ENCODE data around the gene CERK. TPM values are rescaled to one million over a fixed set of nuclear protein-coding genes. Genes with fewer than 3 reads are reported as not detected.

Gene CERK
- total and polyA plus RNA-seq, 9 of the 15 experiments (the other 6 are each of a cell fraction or from before 2014, with no cell fraction given): 1.1 to 14.9 (median 8.7) TPM

GRCh38 chr22:46762238-46763050, 24.4 kb upstream of the CERK start, which contains the start of gene TBC1D22A (continued):
- peak; percentile 88; the same call in 1 of the 2 replicates for TF ChIP-seq CREB3L1 (IDR thresholded peaks at IDR 0.05; ENCODE audit: borderline replicate concordance, low read depth)
- TF ChIP-seq RERE (CRISPR knock-in tag; IDR thresholded peaks at IDR 0.05; ENCODE audit: borderline replicate concordance): no peak
- TF ChIP-seq ZNF449 (CRISPR knock-in tag; IDR thresholded peaks at IDR 0.05): no peak
- TF ChIP-seq ZNF212 (CRISPR knock-in tag; IDR thresholded peaks at IDR 0.05): no peak
- TF ChIP-seq GABPB1 (CRISPR knock-in tag; IDR thresholded peaks at IDR 0.05): peak; percentile 95
- TF ChIP-seq LCOR (CRISPR knock-in tag; IDR thresholded peaks at IDR 0.05): no peak
- no peak for TF ChIP-seq RBM25 (IDR thresholded peaks at IDR 0.05; ENCODE audit: low read depth, low read length, severe bottlenecking)
- peak; percentile 99 for TF ChIP-seq CREM (IDR thresholded peaks at IDR 0.05; ENCODE audit: low read depth)
- no peak for TF ChIP-seq E4F1 (CRISPR knock-in tag; IDR thresholded peaks at IDR 0.05; ENCODE audit: borderline replicate concordance)
- TF ChIP-seq PBX2 (CRISPR knock-in tag; IDR thresholded peaks at IDR 0.05; ENCODE audit: low read depth): no peak
- TF ChIP-seq PBX2 (tag; conservative IDR thresholded peaks at IDR 0.05; ENCODE audit: low read depth): no peak
- TF ChIP-seq KDM4B (IDR thresholded peaks at IDR 0.05; ENCODE audit: borderline replicate concordance in 2 of 2, low read depth in 1 of 2): peak in 1 of 2 experiments; percentile 80; a peak in 1 of 4 replicates
